Heart left ventricle (tissue), 16 donors: ENCODE measurements around the gene P2RX2. TPM values are rescaled to one million over a fixed set of nuclear protein-coding genes. Genes with fewer than 3 reads are reported as not detected.

Experiments
- ATAC-seq, 4 donors: fragments of 200-7000 bp; cut with Tn5 transposase; one replicate each; pipeline ENCODE4 v1.9.1; 2020 to 2022; ENCODE audit warnings: moderate library complexity in 4 of 4, mild to moderate bottlenecking in 3 of 4, moderate number of reproducible peaks in 1 of 4
- DNase-seq, 5 donors: peaks; one replicate each; pipeline ENCODE4 v3.0.0-alpha.2; 2020
- H3K27ac ChIP-seq, 12 donors: fragments of 200-600 bp; sonication (generic) in 4 of 12; one replicate each; pipeline versions ENCODE4 v1.5.0 to v1.8.0; 2016 to 2022; ENCODE audit warnings: mild to moderate bottlenecking in 2 of 12
- H3K27me3 ChIP-seq, 9 donors: fragments of 200-600 bp; sonication (generic) in 2 of 9; one replicate each; pipeline versions ENCODE4 v1.5.1 to v1.8.0; 2016 to 2022; ENCODE audit warnings: mild to moderate bottlenecking in 3 of 9
- H3K36me3 ChIP-seq, 9 donors: fragments of 200-600 bp; sonication (generic) in 2 of 9; one replicate each; pipeline versions ENCODE4 v1.5.0 to v1.8.0; 2018 to 2022; ENCODE audit warnings: mild to moderate bottlenecking in 2 of 9
- H3K4me1 ChIP-seq, 12 donors: fragments of 200-600 bp; sonication (generic) in 4 of 12; one replicate each; pipeline versions ENCODE4 v1.5.0 to v1.8.0; 2016 to 2022; ENCODE audit warnings: mild to moderate bottlenecking in 3 of 12
- H3K4me3 ChIP-seq, 12 donors: fragments of 200-600 bp; sonication (generic) in 4 of 12; one replicate each; pipeline versions ENCODE4 v1.5.0 to v1.8.0; 2017 to 2022; ENCODE audit warnings: mild to moderate bottlenecking in 9 of 12, moderate library complexity in 4 of 12
- H3K9me3 ChIP-seq, 12 donors: fragments of 200-600 bp; sonication (generic) in 4 of 12; one replicate each; pipeline versions ENCODE4 v1.5.0 to v1.8.0; 2016 to 2022; ENCODE audit warnings: mild to moderate bottlenecking in 1 of 12
- CTCF ChIP-seq, 12 donors: fragments of 200-600 bp; sonication (generic) in 4 of 12; IDR thresholded peaks; one replicate each; pipeline versions ENCODE4 v1.5.0 to v1.8.0; 2018 to 2022; ENCODE audit warnings: antibody characterized with exemption in 12 of 12, mild to moderate bottlenecking in 5 of 12
- POLR2A ChIP-seq, 2 donors: fragments of 450-650 bp; IDR thresholded peaks; one replicate each; pipeline ENCODE4 v1.6.1; 2017; ENCODE audit warnings: antibody characterized with exemption in 2 of 2, mild to moderate bottlenecking in 2 of 2, moderate library complexity in 2 of 2
- WGBS, 4 donors: extraction: QIAGEN DNeasy Blood & Tissue Kit in 2 of 4; methylation state at CpG; one replicate each; pipeline versions ENCODE4 v1.1.5 to v1.1.7; 2013 to 2018; 5-methylcytosine and 5-hydroxymethylcytosine counted together
- intact Hi-C, 10 donors: fragments of 100-400 bp; cut with DNase I; formaldehyde crosslinking; loops; one replicate each; pipeline versions ENCODE4 v1.11.1 to v1.14.2; 2022
- polyA plus RNA-seq, 2 donors: library from polyadenylated mRNA; stranded (reverse); fragments of 200-250 nt; gene quantifications; one replicate each; pipeline ENCODE4 v1.2.3, GENCODE V29; 2013
- total RNA-seq, 9 donors: library from RNA; depleted of rRNA in 2 of 9; stranded (reverse); fragments of >200 nt in 2 of 9; fragmentation: NEBNext Ultra II Directional in 3 of 9; extraction: Animal tissue kit (Norgen Biotek cat#: 25700) in 3 of 9; gene quantifications; one replicate each; pipeline versions ENCODE4 v1.1.0 to v1.2.4, GENCODE V29; 2016 to 2023
- donor health status: ischemic (EF 13 %, LVEDD 7.1; RV severe dilation, severe dysfunction).
- donor health status: healthy with polysubstance abuse.
- donor health status: DM: no; HTN: yes; CAD: no.
- donor health status: DM: no; HTN: no; CAD: no.
- donor health status: ischemic (EF 25% LVEDD 6.9; RV normal size, moderate dysfunction).
- donor health status: ischemic (EF 25% LVEDD 5.7; RV mildly dilated, moderate dysfunction).
- donor health status: healthy.
- donor health status: DM: yes; HTN: yes; CAD: no.
- donor health status: ischemic (EF 35%, LVEDD 5.7; RV mildly dilated, moderate dysfunction).
- donor health status: nonischemic (EF 11% LVEDD 7.7; RV severe dilation, severe dysfunction).
- donor health status: DM: yes; HTN: yes; CAD: no.
- donor health status: PGD.
- donor health status: ischemic (EF 29% LVEDD 5.4; RV normal size, mild dysfunction).
- donor health status: nonischemic (EF 23%, LVEDD 6.1; RV moderate dilation, normal function).

Gene P2RX2
- total and polyA plus RNA-seq, 11 donors = not detected

- peaks cover 0 to 35% (median 10%) of the 10 kb centered on the region in 12 donors for H3K4me1 ChIP-seq
- H3K36me3 ChIP-seq = no peaks in the 10 kb centered on the region
- DNase-seq (peak in 1 of 5 donors; percentile 54), ATAC-seq (no peak)
- H3K4me3 ChIP-seq = no peak overlapping the region
- intact Hi-C loops = no loop called here
- 87 to 90% (median 88%) methylated on average over 12 to 19 of the region's 19 CpGs for WGBS, 4 donors
- peaks cover 4 to 80% (median 45%) of the 10 kb centered on the region in 9 donors for H3K27me3 ChIP-seq
- H3K27ac ChIP-seq = no peak overlapping the region
- peaks cover 0 to 8% (median 0%) of the 10 kb centered on the region in 12 donors for H3K9me3 ChIP-seq
- TF ChIP-seq CTCF (IDR thresholded peaks at IDR 0.05) (no peak), POLR2A (IDR thresholded peaks at IDR 0.05) (no peak)
These were observed 11.6 kb upstream of the P2RX2 start for GRCh38 chr12:132606927-132607326.

- Histone ChIP-seq H3K36me3 (no peaks in the 10 kb centered on the region), H3K9me3 (peaks cover 0 to 9% (median 0%) of the 10 kb centered on the region in 12 donors), H3K27ac (no peak overlapping the region), H3K27me3 (peaks cover 0 to 68% (median 32%) of the 10 kb centered on the region in 9 donors), H3K4me1 (peaks cover 0 to 21% (median 1%) of the 10 kb centered on the region in 12 donors), H3K4me3 (no peak overlapping the region)
- 56 to 63% (median 59%) methylated on average over 25 of the region's 25 CpGs for WGBS, 4 donors
- TF ChIP-seq POLR2A (IDR thresholded peaks at IDR 0.05) = no peak
- TF ChIP-seq CTCF (IDR thresholded peaks at IDR 0.05) = no peak
- ATAC-seq (no peak), DNase-seq (peak in 1 of 5 donors; percentile 37)
- intact Hi-C loops = no loop called here
These were observed 10.1 kb upstream of the P2RX2 start for GRCh38 chr12:132608231-132609171.

GRCh38 chr12:132610051-132610759 is 8.4 kb upstream of the P2RX2 start, which contains the start of gene LRCOL1:
TSS of gene LRCOL1 (minus strand) at chr12:132610582. CDS start at chr12:132606251, 4,331 bp downstream.
- DNase-seq (peak; percentile 64 to 80 (median 71)), ATAC-seq (peak in 3 of 4 donors; percentile 29 to 79 (median 55))
- Histone ChIP-seq H3K27ac (no peak within 1 kb of the TSS), H3K36me3 (no peaks in the 10 kb centered on the region), H3K9me3 (peaks cover 0 to 9% (median 0%) of the 10 kb centered on the region in 12 donors), H3K4me3 (peak within 1 kb of the TSS in 7 of 12 donors; percentile 5 to 40 (median 22)), H3K4me1 (peaks cover 0 to 11% (median 0%) of the 10 kb centered on the region in 12 donors), H3K27me3 (peaks cover 0 to 57% (median 20%) of the 10 kb centered on the region in 9 donors)
- intact Hi-C loops = loop anchor here in 4 of 10 donors (5.0 to 10.0 kb wide), 2 partner anchors 453 to 455 kb away; no protein-coding TSS in a partner anchor
- WGBS, 4 donors = 30 to 41% (median 32%) methylated on average over 23 to 35 of the region's 35 CpGs
- TF ChIP-seq CTCF (IDR thresholded peaks at IDR 0.05) = no peak
- TF ChIP-seq POLR2A (IDR thresholded peaks at IDR 0.05) = no peak
